HepG2 (cell line): ENCODE results near the gene EMC9. TPM values are rescaled to one million over a fixed set of nuclear protein-coding genes. Genes with fewer than 3 reads are reported as not detected.
A peak's percentile ranks its signal among the peaks of the same experiment; 100 is the strongest.

ENCODE experiments used
- BCL6 ChIP-seq: IDR thresholded peaks from 2 replicates; pipeline ENCODE4 v1.6.1; 2016; ENCODE audit warnings: missing genetic modification reagents, missing compliant biosample characterization
- BRD4 ChIP-seq: sonication (generic); formaldehyde crosslinking; IDR thresholded peaks from 2 replicates; pipeline ENCODE4 v1.4.0; 2020; ENCODE audit warnings: missing genetic modification reagents
- FLYWCH1 ChIP-seq: sonication (generic); formaldehyde crosslinking; IDR thresholded peaks from 2 replicates; pipeline ENCODE4 v1.8.1; 2023; ENCODE audit warnings: mild to moderate bottlenecking, missing genetic modification reagents
- IRF1 ChIP-seq: sonication (generic); formaldehyde crosslinking; IDR thresholded peaks from 2 replicates; pipeline ENCODE4 v1.4.0; 2020; ENCODE audit warnings: low read depth, mild to moderate bottlenecking, missing genetic modification reagents
- MATR3 ChIP-seq: sonication (generic); formaldehyde crosslinking; IDR thresholded peaks from 2 replicates; pipeline ENCODE4 v1.4.0; 2020; ENCODE audit warnings: missing genetic modification reagents
- MED13 ChIP-seq: sonication (generic); formaldehyde crosslinking; IDR thresholded peaks from 2 replicates; pipeline ENCODE4 v1.5.0; 2020; ENCODE audit warnings: missing genetic modification reagents
- MNT ChIP-seq: fragments of 450-650 bp; IDR thresholded peaks from 2 replicates; pipeline ENCODE4 v1.6.1; 2016
- MXI1 ChIP-seq: IDR thresholded peaks from 3 replicates; pipeline ENCODE4 v1.6.1; 2012; ENCODE audit warnings: low read depth, low read length, inconsistent platforms, borderline replicate concordance
- NCOA2 ChIP-seq: sonication (generic); formaldehyde crosslinking; IDR thresholded peaks from 2 replicates; pipeline ENCODE4 v1.8.0; 2022; ENCODE audit warnings: inconsistent platforms
- PAWR ChIP-seq: sonication (generic); formaldehyde crosslinking; IDR thresholded peaks from 2 replicates; pipeline ENCODE4 v1.4.0; 2020; ENCODE audit warnings: missing genetic modification reagents, mild to moderate bottlenecking, borderline replicate concordance
- REXO4 ChIP-seq: sonication (generic); formaldehyde crosslinking; IDR thresholded peaks from 2 replicates; pipeline ENCODE4 v1.8.0; 2022; ENCODE audit warnings: missing genetic modification reagents, mild to moderate bottlenecking, borderline replicate concordance
- RXRA ChIP-seq: sonication (generic); formaldehyde crosslinking; IDR thresholded peaks from 2 replicates; pipeline ENCODE4 v1.5.1; 2020; ENCODE audit warnings: missing genetic modification reagents
- TBL1XR1 ChIP-seq: fragments of 150-350 bp; IDR thresholded peaks from 2 replicates; pipeline ENCODE4 v1.6.1; 2014; ENCODE audit warnings: borderline replicate concordance, low read length; ENCODE audit not compliant: partially characterized antibody
- TBX2 ChIP-seq: sonication (generic); formaldehyde crosslinking; IDR thresholded peaks from 2 replicates; pipeline ENCODE4 v1.5.0; 2020; ENCODE audit warnings: missing genetic modification reagents, mild to moderate bottlenecking, borderline replicate concordance
- TFDP2 ChIP-seq: sonication (generic); formaldehyde crosslinking; IDR thresholded peaks from 2 replicates; pipeline ENCODE4 v1.4.0; 2020; ENCODE audit warnings: missing genetic modification reagents
- THAP7 ChIP-seq: sonication (generic); formaldehyde crosslinking; IDR thresholded peaks from 2 replicates; pipeline ENCODE4 v1.8.1; 2023; ENCODE audit warnings: mild to moderate bottlenecking, missing genetic modification reagents
- ZFP41 ChIP-seq: sonication (generic); formaldehyde crosslinking; IDR thresholded peaks from 2 replicates; pipeline ENCODE4 v1.4.0; 2020; ENCODE audit warnings: mild to moderate bottlenecking, missing genetic modification reagents, borderline replicate concordance
- ZNF101 ChIP-seq: sonication (generic); formaldehyde crosslinking; IDR thresholded peaks from 2 replicates; pipeline ENCODE4 v1.4.0; 2020; ENCODE audit warnings: mild to moderate bottlenecking, low read depth, missing genetic modification reagents, borderline replicate concordance
- ZNF124 ChIP-seq: sonication (generic); formaldehyde crosslinking; IDR thresholded peaks from 2 replicates; pipeline ENCODE4 v1.4.0; 2020; ENCODE audit warnings: missing genetic modification reagents
- ZNF20 ChIP-seq: sonication (generic); formaldehyde crosslinking; IDR thresholded peaks from 2 replicates; pipeline ENCODE4 v1.4.0; 2020; ENCODE audit warnings: mild to moderate bottlenecking, moderate library complexity, missing genetic modification reagents
- ZNF224 ChIP-seq: sonication (generic); formaldehyde crosslinking; IDR thresholded peaks from 2 replicates; pipeline ENCODE4 v1.5.0; 2020; ENCODE audit warnings: mild to moderate bottlenecking, missing genetic modification reagents
- ZNF329 ChIP-seq: sonication (generic); formaldehyde crosslinking; IDR thresholded peaks from 2 replicates; pipeline ENCODE4 v1.9.0; 2021; ENCODE audit warnings: low read depth, mild to moderate bottlenecking, missing genetic modification reagents
- ZNF501 ChIP-seq: sonication (generic); formaldehyde crosslinking; IDR thresholded peaks from 2 replicates; pipeline ENCODE4 v1.5.1; 2020; ENCODE audit warnings: mild to moderate bottlenecking, moderate library complexity, missing genetic modification reagents
- ZNF782 ChIP-seq: sonication (generic); formaldehyde crosslinking; IDR thresholded peaks from 2 replicates; pipeline ENCODE4 v1.4.0; 2020; ENCODE audit warnings: missing genetic modification reagents, mild to moderate bottlenecking, borderline replicate concordance
- polyA plus RNA-seq, 8 experiments: library from polyadenylated mRNA; depleted of rRNA in 3 of 8; stranded (reverse) in 7 of 8; unstranded in 1 of 8; fragments of >200 nt; fragmentation: Illumina TruSeq in 4 of 8; extraction: Trizol in 4 of 8; gene quantifications; 2 replicates each; pipeline versions ENCODE4 v1.2.1 to v1.2.3, GENCODE V29; 2011 to 2016; ENCODE audit warnings: low read depth in 4 of 8, missing spikeins in 1 of 8, mixed read lengths in 1 of 8; ENCODE audit not compliant: insufficient read depth in 1 of 8
- total RNA-seq, 5 experiments: library from RNA; depleted of rRNA; stranded (reverse); fragments of >200 nt; fragmentation: Illumina TruSeq; extraction: Trizol; gene quantifications; 2 replicates each; pipeline ENCODE4 v1.2.3, GENCODE V29; 2016; ENCODE audit warnings: low read depth in 1 of 5

EMC9 gene
- total and polyA plus RNA-seq, 2 of the 13 experiments (the other 11 are each of a cell fraction or from before 2014, with no cell fraction given), result 60.5 to 78.7 TPM

GRCh38 chr14:24141097-24141880, at the start of gene EMC9 (continued):
- TF ChIP-seq ZNF101 (CRISPR knock-in tag), result no peak
- peak; percentile 97 for TF ChIP-seq REXO4 (CRISPR knock-in tag)
- TF ChIP-seq MXI1, result peak; percentile 97; the same call in 1 of the 3 replicates
- TF ChIP-seq THAP7 (CRISPR knock-in tag), result peak; percentile 88; the same call in 1 of the 2 replicates
- TF ChIP-seq BRD4 (CRISPR knock-in tag), result peak; percentile 96
- TF ChIP-seq RXRA (CRISPR knock-in tag), result peak; percentile 70
- TF ChIP-seq TBL1XR1, result no peak
- no peak; the same call in 1 of the 2 replicates for TF ChIP-seq IRF1 (CRISPR knock-in tag)
- no peak; the same call in 1 of the 2 replicates for TF ChIP-seq BCL6 (CRISPR knock-in tag)
- TF ChIP-seq MATR3 (CRISPR knock-in tag), result no peak; the same call in 1 of the 2 replicates
- TF ChIP-seq ZNF224 (CRISPR knock-in tag), result no peak
- no peak for TF ChIP-seq ZNF329 (CRISPR knock-in tag)
- peak; percentile 96 for TF ChIP-seq TFDP2 (CRISPR knock-in tag)
- no peak; the same call in 1 of the 2 replicates for TF ChIP-seq ZNF20
- TF ChIP-seq FLYWCH1 (CRISPR knock-in tag), result no peak
- no peak; the same call in 1 of the 2 replicates for TF ChIP-seq ZFP41 (CRISPR knock-in tag)
- no peak for TF ChIP-seq ZNF501 (CRISPR knock-in tag)
- peak; percentile 27; the same call in 1 of the 2 replicates for TF ChIP-seq PAWR (CRISPR knock-in tag)
- TF ChIP-seq TBX2 (CRISPR knock-in tag), result peak; percentile 96
- TF ChIP-seq NCOA2 (CRISPR knock-in tag), result peak; percentile 54
- peak; percentile 99 for TF ChIP-seq ZNF782
- TF ChIP-seq ZNF124, result no peak
- peak; percentile 93 for TF ChIP-seq MNT
- TF ChIP-seq MED13, result peak; percentile 95
